Fibroblast of pulmonary artery (primary cell): ENCODE results near the gene NDUFA11.

Source experiments
- DNase-seq: peaks from one replicate; pipeline ENCODE4 v3.0.0-alpha.2; 2010; ENCODE audit warnings: low read depth
- H3K4me3 ChIP-seq: replicated peaks from 2 replicates; pipeline ENCODE4 v1.5.1; 2011; ENCODE audit warnings: low read depth, mild to moderate bottlenecking, control low read depth, low read length, moderate library complexity
- CTCF ChIP-seq: IDR thresholded peaks from 2 replicates; pipeline ENCODE4 v1.5.1; 2011; ENCODE audit warnings: mild to moderate bottlenecking, control low read depth, low read length, inconsistent platforms; ENCODE audit errors: missing control alignments

Gene NDUFA11

GRCh38 chr19:5903624-5904351, at the start of gene NDUFA11:
TSS of gene NDUFA11 (minus strand) at chr19:5903790. CDS start at chr19:5903708, 82 bp downstream.
- peak; percentile 96 for DNase-seq
- H3K4me3 ChIP-seq: peak within 1 kb of the TSS; percentile 100
- TF ChIP-seq CTCF: no peak

GRCh38 chr19:5953030-5953589, 49.5 kb upstream of the NDUFA11 start:
- TF ChIP-seq CTCF: no peak
- DNase-seq: peak; percentile 36

DNA sequence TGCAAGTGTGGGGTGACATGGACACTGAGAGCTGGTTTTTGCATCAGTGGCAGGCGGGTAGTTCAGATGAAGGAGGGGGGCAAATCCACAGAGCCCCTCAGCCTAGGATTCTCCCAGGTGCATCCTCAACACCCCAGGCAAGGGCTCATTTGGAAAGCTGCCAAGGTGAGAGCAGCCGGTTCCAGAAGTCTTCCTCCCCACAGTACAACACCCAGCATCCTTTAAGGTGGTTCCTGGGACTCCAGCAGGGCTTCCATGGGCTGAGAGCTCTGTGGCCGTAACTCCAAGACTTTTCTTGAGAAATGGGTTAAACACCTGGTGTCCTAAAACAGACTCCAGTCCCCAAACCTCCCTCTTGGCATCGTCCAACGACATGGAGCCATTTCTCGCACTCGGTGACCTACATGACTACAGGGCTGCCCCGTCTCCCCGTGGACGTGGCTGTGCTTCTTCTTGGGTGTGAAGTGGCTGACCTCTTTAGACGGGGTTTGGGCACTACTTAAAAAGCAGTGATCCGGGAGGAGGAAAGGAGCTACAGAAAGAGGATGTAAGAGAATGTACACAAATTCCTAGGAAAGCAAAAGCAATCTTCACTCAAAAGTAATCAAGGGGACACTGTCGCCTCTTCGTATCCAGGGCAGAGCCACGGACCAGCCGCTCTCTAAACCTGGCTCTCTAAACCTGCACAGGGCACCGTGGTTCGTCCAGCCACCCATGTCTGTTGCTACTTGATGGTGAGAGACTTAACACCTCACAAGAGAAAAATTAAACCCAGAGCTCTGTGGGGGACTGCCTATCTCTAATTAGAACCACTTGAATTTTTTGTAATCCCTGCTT, 48.8 kb upstream of the NDUFA11 start:
- TF ChIP-seq CTCF: no peak
- DNase-seq: no peak
- no peak overlapping the region for H3K4me3 ChIP-seq

More at GRCh38 chr19:5953030-5953589, 49.5 kb upstream of the NDUFA11 start:
- H3K4me3 ChIP-seq: no peak overlapping the region

DNA sequence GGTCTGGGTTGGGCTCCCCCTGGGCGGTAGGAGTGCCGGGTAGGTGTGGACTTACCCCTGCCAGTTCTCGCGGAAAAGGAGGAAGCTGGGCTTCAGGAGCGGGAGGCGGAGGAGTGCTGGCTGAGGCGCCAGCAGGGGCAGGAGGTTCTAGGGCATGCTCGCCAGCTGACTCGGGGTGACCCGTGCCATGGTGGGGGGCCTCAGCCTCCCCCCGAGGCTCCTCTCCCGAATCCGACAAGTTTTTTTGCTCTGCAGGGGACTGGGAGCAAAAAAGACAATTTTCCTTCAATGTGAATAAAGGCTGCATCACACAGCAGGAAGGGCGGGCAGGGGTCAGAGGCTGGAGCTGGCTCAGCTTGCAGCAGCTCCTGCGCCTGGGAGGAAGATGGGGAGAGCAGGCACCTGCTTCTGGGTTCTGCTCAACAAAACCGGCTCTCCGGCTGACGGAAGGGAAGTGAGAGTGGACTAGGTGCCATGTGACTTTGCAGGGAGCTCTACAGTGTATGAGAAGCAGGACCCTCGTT, 47.8 kb upstream of the NDUFA11 start:
- TF ChIP-seq CTCF: no peak
- no peak for DNase-seq
- no peak overlapping the region for H3K4me3 ChIP-seq

DNA sequence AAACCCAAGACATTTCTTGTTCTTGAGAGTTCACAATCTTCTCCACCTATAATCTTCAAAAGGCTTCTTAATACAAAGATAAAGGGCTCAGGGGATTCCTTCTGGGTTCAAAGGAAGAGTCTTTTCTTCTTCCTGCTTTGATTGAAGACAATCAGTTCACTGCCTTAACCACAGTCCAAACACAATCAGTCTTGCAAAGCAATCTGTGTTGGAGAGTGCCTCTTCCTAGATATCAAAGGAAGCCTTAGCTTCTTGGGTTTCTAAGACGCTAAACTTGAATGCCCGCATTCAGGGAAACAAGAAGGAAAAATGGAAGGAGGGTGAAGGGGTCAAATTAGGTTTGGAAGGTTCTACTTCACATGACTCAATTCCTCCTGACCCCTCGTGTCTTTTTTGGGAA, 47.2 kb upstream of the NDUFA11 start:
- DNase-seq: no peak
- no peak overlapping the region for H3K4me3 ChIP-seq
- TF ChIP-seq CTCF: no peak

DNA sequence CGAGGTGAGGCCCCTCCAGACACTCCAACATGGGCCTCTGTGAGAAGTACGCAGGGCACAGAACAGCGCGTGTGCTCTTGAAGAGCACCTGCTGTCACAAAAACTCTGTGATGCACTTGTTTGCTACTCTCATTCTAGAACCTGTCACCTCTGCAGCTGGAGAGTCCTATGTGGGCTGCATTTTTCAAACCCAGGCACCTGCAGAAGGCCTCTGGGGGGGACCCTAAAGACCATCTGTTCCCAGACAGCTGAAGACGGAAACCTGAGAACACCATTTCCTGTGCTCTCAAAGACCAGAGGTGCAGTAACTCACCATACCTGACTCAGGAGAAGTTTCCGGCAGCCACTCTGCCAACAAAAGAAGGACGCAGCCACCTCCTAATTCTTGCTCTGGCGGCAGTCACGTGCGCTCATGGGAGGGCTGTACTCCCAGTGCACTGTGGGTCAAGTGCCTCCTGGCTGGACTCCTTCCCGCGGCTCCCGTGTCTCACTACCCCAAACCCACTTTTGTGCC, 46.3 kb upstream of the NDUFA11 start:
- H3K4me3 ChIP-seq: no peak overlapping the region
- no peak for TF ChIP-seq CTCF
- no peak for DNase-seq
